ENCODE measurements around the gene CCDC197.
A peak's percentile ranks its signal among the peaks of the same experiment; 100 is the strongest.

CCDC197 gene

DNA sequence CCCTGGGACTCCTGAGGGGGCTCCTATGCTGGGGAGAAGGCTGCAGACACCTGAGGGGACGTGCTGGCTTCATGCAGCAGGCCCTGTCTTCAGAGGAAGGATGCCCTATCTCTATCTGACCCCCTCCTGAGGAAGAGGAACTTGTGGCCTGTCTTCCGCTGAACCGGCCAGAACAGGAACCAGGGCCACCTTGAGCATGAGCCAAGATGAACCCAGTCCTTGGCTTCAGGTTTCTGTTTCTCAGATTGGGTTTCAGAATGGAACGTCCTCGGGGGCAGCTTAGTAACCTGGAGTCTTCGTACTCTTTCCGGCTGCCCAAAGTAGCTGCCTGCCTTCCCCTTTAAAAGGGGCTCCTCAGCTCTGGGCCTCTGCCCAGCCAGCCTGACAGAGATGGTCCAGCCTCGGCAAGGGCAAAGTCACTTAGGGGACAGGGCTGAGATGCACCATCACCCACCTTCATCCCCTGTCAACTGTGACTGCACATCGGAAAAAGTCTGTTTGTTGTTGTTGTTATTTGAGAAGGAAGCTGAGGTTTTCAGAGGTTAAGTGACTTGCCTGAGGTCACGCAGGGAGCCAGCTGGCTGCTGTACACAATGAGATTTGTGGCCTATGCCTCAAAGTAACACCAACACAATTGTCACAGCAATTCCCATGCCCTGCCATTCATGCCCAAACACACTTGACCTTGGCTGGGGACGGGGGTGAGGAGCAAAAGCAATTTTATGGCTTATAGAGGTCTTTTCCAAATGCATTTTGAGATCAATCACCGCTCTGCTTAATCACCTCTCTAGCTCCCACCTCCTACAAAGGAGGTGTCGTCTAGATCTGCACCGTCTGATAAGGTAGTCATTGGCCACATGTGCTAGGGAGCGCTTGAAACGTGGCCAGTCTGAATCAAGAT, 34.1 kb upstream of the CCDC197 start:
- DNase-seq, result no peak

DNA sequence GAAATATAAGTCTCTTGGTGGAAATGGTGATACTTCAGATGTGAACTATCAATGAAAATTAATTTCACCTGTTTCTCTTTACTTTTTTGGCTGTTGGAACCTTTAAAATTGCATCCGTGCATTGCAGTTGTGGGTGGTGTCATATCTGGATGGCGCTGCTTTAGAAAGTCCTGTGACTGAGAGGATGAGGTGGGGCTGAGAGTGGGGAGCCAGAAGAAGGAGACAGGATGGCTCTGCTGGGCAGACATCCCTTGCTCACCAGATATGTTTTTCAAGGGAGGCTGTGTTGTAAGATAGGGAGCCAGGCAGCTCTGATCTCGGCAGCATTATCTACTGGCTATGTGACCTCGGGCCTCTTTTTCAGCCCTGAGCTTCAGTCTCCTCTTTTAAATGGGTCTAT, 33.4 kb upstream of the CCDC197 start:
- no peak for DNase-seq

DNA sequence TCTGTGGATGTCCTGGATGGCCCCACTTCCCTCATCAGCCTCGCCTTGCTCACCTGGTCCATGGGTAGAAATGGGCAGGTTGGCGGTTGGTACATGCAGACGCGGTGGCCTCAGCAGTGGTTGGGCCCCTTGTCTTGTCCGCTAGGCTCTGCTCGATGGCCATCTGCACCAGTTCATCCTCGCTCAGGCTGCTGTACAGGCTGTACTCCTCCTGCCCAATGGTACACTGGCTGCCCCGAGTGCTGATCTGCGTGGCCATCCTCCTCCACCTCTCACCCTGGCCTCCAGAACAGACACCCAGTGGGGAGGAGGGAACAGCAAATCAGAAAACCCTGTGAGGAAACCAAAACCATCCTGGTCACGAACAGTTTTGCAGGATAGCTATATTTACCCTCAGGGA, 32.8 kb upstream of the CCDC197 start:
- DNase-seq, result no peak

DNA sequence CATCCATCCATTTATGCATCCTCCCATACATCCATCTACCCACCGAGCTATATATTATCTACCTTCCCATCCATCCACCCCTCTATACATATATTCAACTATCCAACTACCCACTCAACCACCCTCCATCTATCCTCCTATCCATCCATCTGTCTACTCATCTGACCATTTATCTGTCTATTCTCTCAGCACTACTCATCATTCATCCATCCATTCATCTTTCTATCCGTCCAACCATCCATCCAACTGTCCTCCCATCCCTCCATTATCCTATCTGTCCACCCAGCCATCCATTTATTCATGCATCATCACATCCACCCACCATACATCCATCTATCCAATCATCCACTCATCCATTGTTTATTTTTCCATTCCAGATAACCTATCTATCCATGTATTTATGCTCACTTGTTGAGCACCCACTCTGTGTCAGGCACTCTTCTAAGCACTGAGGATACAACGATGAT, 32.2 kb upstream of the CCDC197 start:
- no peak for DNase-seq

DNA sequence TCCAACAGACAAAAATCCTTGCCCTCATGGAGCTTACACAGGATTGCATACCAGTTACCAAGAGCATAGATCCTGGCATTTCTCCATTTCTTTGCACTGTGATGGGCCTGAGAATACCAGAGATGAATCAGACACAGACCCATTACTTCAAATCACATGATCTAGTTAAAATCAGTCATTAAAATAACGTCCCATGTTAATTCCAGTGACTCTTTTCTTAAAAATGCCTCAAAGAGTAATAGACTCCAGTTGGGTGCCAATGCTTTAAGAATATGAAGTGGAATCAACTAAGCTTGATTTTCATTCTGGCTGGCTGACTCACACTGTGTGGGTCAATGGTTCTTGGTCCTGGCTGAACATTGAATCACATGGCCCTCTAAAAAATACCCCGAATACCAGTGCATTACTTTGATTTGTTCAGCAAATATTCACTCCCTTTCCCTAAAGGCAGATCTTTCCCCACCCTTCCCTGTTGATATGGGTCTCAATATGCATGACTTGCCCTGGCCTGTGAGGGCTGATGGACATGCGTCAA, 31.7 kb upstream of the CCDC197 start:
- no peak for DNase-seq

DNA sequence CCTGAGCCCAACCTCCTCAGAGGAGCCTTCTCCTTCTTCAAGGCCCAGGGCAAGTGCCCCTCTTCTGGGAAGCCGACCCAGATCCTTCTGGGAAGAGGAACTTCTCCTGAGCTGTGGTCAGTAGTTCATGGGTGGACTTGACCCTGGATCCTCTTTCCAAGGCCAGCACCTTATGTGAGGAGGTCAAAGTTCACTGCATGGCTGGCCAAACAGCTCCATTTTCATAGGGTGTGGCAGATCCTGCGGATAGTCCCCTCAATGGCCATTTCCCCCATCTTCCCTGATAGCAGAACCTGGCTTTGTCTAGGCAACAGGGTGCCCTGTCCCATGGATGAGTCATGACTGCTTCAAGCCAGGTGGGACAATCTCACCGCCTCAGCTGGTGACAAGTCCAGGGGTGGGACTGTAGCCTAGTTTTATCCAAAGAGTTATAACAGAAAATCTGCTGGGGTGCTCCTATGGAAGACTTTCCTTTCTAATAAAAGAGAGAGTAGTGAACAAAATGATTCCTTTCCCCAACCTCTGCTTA, 31.1 kb upstream of the CCDC197 start:
- no peak for DNase-seq

DNA sequence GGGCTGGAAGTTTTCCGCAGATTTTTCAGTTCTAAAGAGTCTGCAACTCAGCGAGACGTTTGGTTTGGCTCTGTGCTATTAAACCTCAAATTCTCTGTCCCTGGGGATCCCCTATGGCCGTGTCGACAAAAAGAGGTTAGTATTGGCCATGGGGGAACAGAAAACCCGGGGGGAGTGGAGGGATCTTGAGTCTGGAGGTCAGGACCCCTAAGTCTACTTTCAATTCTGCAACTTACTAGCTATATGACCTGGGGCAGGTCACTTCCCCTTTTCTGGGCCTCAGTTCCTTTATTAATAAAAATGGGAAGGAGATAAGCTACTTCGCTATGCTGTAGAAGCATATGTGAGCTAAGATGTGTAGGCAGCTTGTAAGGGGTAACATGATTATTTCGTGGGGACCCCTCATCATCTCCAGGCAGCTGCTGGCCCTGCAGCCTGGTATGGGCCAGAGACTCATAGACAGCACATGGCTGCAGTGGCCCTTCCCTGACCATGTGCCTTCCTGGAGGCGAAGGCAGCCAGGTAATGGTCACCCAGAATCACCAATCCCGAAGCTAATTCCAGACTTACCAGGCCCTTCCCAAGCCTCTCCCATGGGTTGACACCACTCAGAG, 29.4 kb upstream of the CCDC197 start:
- no peak for DNase-seq

DNA sequence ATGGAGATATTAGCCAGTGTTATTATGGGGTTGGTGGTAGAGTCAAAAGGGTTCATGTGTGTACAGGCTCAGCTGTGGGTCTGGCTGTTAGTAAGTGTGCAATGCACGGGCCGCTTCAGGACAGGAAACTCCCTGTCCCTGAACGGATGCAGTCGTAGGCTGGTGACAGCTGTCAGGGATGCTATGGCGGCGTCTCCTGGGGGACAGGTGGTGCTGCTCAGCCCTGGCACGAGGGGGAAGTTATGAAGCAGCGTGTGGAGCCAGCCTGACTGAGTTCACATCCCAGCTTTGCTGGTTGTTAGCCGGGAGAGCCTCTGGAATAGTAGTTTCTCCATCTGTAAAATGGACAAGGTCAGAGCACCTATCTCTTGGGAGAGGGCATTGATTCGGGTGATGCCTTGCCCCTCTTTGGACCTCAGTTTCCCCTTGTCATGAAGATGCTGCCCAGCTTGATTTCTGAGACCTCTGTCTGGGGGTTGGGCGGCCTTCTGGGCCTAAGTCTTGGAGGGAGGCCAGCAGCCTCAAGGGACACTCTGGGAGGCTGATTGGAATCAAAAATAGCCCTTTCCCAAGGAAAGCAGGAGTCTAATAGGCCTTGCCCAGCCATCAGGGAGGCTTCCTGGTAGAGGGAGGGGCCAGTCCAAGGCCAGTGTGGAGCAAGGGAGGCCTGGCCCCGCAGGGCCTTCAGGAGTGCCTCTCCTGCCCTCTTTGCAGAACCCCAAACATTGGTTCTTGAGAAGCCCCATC, 27.8 kb upstream of the CCDC197 start:
- no peak for DNase-seq

DNA sequence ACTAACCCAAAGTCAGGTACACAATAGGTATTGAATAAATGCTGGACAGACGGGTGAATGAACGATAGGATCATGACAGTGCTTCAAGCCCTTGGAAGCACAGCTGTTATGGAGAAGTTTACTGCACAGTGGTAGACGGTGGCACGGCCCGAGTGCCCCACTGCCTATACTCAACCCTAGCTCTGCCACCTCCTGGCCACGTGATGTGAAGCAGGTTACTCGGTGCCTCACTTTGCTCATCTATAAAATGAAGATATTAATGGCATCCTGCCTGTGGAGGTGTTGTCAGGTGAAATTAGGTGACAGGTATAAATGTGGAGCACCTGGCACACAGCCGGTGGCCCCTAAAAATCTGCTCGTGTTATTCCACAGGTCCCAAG, 26.5 kb upstream of the CCDC197 start:
- peak; percentile 22 for DNase-seq

DNA sequence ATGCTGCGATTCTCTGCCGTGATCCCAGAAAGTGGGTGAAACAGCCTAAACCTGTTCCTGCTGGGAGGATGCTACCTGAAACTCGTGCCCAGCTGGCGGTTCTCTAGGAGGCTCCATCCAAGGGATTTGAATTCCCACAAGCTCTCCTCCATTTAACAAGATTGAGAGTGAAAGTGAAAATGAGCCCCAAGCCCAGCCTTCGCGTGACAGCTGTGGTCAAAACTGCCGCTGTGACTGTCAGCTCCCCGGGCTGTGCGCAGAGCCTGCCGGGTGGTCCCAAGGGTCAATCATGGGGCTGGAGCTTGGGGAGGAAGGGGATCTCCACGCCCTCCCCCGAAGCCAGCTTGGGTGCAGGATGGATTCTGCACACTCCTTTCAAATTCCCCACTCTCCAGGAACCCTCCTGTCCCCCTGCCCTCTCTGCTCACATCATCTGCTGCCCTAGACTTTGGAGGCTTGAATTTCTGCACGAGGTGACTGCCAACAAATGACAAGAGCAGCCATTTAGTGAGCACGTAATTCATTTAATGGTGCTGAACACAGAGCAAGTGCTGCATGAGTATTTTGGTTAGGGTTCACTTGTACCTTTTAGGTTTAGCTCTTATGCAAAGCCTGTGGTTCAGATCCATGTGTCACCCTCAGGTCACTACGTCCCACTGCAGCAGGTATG, 26.0 kb upstream of the CCDC197 start:
- DNase-seq, result no peak

DNA sequence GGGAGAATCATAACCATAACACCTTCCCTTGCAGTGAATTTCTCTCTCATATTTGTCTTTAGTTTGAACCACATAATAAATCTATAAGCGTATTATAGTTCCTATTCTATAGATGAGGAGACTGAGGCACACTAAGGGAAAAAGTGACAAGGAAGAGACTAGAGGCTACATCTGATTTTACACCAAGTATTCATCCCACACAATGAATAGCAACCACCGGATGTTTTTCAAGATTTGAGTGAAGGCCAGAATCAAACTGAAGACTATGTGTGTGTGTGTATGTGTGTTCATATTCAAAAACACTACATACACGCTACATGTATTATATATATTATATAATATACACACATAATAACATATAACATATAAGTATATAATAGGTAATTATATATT, 25.5 kb upstream of the CCDC197 start:
- no peak for DNase-seq

DNA sequence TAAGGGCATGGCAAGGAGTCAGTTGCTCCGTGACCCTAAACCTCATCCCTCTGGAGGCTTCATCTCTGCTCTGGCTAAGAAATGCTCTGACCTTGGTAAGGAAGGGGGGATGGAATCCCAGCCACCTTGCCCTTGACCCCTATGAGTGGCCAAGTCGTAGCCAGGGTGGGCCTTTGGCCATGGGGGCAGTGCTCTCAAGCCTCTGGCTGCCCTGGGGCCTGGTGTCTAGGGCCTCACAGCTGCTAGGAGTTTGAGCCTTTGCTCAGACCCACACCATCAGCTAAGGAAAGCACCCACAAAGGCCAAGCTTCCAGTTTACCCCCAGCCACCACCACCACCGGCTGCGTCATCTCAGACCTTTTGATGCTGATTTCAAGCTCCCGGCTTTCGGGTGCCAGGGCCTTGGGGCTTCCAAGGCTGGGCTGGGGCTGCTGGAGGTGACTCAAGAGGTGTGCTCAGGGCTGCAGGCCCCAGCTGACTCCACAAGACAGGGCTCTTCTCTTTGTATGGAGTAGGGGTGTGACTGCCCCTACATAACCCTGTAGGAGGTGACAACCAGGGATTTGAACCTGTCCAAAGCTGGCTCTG, 24.4 kb upstream of the CCDC197 start:
- DNase-seq, result no peak

DNA sequence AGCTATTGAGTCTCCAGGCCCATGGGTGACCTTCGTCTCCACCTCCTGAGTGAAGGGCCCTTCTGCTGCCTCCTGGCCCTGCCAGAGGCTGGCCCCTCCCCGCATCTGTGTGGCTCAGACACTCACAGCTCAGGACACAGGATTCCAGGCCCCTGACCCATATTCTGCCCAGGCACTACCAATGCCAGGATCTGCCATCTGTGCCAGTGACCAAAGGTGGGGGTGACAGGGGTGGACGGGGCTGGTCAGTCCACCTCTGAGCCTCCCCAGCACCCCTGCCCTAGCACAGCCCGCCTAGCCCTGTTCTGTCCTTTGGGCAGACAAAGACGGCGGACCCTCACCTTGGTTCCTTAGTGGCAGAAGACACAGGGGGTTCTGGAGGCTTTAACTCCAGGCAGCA, 23.5 kb upstream of the CCDC197 start:
- DNase-seq, result no peak

DNA sequence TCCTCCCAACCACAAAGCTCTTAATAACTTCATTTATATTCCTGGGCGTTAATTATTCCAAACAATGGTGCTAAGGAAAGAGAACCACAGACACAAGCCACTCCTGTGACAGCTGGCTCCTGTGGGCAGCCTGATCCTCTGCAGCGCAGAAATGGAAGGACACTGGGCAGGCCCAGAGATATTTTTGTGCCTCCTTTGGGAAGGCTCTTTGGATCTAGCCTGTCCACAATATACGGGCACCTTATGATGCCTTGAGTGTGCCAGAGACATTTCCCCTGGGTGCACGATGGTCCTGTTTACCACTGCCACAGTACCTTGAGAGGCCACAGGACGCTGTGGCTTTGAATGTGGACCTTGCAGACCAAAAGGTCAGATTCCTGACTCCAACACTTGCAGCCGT, 22.8 kb upstream of the CCDC197 start:
- DNase-seq, result no peak

DNA sequence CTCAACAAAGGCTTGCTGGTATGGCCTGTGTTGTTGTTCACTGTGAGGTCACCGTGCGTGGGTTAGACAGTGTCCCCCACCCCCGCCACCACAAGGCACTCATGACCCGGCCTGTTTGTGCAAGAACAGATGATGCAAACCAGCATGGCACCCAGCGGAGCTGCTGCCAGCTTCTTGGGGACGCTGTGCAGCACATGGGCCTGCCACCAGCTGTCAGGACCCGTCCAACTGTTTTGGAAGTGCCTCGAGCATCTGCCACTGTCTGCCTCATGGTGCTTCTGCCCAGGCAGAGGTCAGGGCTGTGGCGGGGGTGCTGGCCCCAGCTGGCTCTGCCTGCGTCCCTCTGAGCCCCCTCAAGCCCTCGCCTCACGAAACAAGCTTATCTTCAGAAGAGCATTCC, 22.3 kb upstream of the CCDC197 start:
- DNase-seq, result no peak

DNA sequence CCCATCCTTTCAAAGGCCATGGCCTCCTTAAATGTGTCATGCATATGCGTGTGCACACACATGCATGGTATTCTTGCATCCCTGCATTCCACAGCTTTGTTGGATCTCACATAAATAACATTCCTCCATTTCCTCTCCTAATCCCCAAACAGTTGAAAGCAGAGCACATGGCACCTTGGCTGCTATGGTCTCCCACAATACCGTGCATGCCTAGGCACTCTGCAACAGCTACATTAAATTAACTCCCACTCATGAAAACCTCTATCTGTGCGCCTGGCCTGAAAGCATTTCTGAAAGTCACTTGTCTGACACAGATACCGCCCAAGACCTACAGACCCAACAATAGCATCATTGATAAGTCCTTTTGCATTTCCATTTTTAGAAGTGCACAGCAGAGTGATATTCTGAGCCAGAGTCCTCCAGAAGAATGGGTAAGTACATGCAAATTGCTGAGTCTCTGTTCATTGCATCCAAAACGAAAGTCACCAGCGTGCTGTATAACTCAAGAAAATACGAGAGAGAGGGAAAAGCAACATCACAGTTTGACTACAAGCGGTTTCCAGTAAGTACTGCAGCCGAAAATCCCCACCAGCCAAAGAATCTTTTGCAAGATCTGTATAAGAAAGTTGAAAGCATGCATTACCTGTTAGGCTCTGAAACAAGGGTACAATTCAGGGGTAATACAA, 21.2 kb upstream of the CCDC197 start:
- no peak for DNase-seq

DNA sequence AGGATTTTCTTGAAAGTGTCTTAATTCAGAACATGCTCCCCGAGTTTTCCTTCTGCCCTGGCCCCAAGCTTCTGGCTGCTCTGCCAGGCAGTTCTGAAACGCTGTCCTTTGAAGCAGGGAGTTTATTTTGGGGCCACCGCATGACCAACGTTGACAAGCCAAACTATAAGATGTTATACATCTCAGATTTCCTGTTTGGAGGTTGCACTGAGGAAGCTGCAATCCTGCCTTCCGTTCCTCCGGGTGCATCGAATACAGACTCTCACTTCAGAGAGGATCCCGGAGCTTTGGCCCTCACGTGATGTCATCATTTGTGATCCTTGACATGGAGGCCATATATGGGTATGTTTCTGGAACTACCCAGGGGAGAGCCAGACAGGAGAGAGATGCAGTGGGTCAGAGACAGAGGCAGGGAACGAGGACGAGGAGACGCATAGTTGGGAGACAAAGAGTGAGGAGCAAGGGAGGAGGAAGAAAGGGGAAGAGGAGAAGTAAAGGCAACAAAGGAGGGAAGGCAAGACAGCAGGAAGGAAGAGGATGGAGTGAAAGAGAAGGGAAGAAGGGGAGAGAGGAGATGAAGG, 20.5 kb upstream of the CCDC197 start, which contains the start of gene ASB2:
Gene ASB2, minus strand, starts transcription at position 94 of the 581 bp plus-strand sequence. CDS start 12,031 bp downstream, outside the sequence.
- no peak for DNase-seq

DNA sequence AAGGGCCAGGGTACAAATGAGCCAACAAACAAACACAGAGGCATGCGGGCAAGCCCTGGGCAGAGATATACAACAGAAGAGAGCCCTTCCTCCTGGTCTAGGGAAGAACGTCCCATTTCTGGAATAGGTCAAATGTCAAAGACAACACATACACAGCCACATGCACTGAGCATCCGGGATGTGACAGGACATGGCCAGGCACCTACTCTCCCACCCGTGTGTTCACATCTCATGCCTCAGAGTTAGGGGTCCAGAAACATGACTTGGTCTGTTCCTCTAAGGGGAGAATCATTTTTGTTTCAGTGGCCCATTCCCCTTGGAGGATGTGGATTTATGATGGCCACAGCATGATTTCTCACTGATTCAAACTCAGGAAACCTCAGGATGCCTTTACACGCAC, 19.9 kb upstream of the CCDC197 start:
- DNase-seq, result no peak

DNA sequence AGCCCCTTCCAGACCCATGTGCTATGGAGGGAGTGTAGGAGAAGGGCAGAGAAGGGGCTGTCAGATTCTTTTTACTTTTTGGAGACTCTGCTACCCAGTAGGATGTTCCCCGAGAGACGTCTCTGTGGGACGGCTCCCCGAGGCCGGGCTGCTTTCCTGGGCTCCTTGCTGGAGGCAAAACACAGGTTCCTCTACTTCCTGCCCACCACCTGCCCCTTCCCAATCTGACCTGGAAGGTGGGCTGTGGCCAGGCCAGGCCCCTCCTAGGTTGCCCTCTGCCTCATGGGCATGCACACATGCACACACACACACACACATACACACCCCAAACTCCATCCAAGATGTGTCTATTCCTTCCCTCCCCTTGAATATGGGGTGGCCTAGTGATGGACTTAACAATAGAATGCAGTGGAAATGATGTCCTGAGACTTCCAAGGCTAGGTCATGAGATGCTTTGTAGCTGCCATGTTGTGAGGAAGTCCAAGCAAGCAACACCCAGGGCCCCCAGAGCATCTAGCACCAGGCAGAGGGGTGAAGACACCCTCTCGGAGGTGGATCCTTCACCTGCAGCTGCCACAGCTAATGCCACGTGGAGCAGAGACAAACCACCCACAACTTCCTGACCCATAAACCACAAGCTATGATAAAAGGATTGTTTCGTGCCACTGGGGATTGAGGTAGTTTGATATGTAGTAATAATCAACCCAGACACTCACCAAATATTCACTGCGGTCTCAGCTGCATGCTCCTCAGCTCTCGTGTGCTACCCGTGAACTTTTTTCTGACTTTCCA, 19.1 kb upstream of the CCDC197 start:
- no peak for DNase-seq

DNA sequence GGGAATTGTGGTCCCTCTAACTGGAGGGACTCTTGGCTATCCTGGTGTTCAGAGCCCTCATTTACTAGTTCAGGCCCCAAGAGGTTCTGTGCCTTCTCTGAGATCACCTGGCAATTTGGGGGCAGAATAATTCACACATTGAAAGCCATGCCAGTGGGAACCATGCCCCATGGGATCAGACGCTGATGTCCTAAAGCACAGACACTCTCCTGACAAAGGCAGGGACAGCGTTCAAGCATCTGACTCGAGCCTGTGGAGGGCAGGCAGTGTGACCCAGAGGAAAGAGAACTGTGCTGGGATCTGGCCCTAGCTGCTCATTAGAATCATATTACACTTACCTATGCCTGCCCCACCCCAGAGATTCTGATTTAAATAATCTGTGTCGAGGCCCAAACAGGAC, 18.4 kb upstream of the CCDC197 start:
- DNase-seq, result no peak

All from NCI-H510A (cell line).